Natural killer cell (primary cell): ENCODE measurements around the gene NTM. TPM values are rescaled to one million over a fixed set of nuclear protein-coding genes. Genes with fewer than 3 reads are reported as not detected.

Experiments
- ATAC-seq, 3 donors: fragments of 150-1000 bp in 2 of 3; fragments of 200-7000 bp in 1 of 3; cut with Tn5 transposase; 1 replicate in 1 of 3; 2 replicates in 2 of 3; pipeline ENCODE4 v1.10.0; 2021; ENCODE audit warnings: mild to moderate bottlenecking in 2 of 3, moderate library complexity in 2 of 3
- DNase-seq, 2 donors: peaks; one replicate each; pipeline versions ENCODE4 v3.0.0 to v3.0.0-alpha.2; 2013 to 2021; ENCODE audit warnings: mixed read lengths in 1 of 2
- H3K27ac ChIP-seq: one replicate; pipeline ENCODE4 v1.5.1; 2013; ENCODE audit warnings: mild to moderate bottlenecking, low read length
- H3K27me3 ChIP-seq: one replicate; pipeline ENCODE4 v1.6.1; 2013; ENCODE audit warnings: low read length; ENCODE audit not compliant: control insufficient read depth, insufficient read depth
- H3K36me3 ChIP-seq: one replicate; pipeline ENCODE4 v1.6.1; 2013; ENCODE audit warnings: low read length; ENCODE audit not compliant: control insufficient read depth, insufficient read depth
- H3K4me1 ChIP-seq: one replicate; pipeline ENCODE4 v1.6.1; 2013; ENCODE audit warnings: low read length; ENCODE audit not compliant: control insufficient read depth, insufficient read depth
- H3K4me3 ChIP-seq: one replicate; pipeline ENCODE4 v1.5.1; 2013; ENCODE audit warnings: low read length
- H3K9me3 ChIP-seq: one replicate; pipeline ENCODE4 v1.6.1; 2013; ENCODE audit warnings: low read length; ENCODE audit not compliant: control insufficient read depth, insufficient read depth
- H3K27ac Mint-ChIP-seq, 2 donors: one replicate each; pipeline ENCODE4 v1.8.0; 2022; ENCODE audit warnings: mild to moderate bottlenecking in 2 of 2, mixed read lengths in 2 of 2, moderate library complexity in 1 of 2
- H3K27me3 Mint-ChIP-seq, 2 donors: one replicate each; pipeline ENCODE4 v1.8.0; 2022; ENCODE audit warnings: low read depth in 2 of 2, mixed read lengths in 2 of 2
- H3K36me3 Mint-ChIP-seq: one replicate; pipeline ENCODE4 v1.8.0; 2022; ENCODE audit warnings: mixed read lengths
- H3K4me1 Mint-ChIP-seq, 2 donors: one replicate each; pipeline ENCODE4 v1.8.0; 2022; ENCODE audit warnings: mixed read lengths in 2 of 2
- H3K4me3 Mint-ChIP-seq: one replicate; pipeline ENCODE4 v1.8.0; 2022; ENCODE audit warnings: mild to moderate bottlenecking, moderate library complexity, mixed read lengths
- H3K9me3 Mint-ChIP-seq, 2 donors: one replicate each; pipeline ENCODE4 v1.8.0; 2022; ENCODE audit warnings: mixed read lengths in 2 of 2
- WGBS: methylation state at CpG from one replicate; pipeline ENCODE4 v1.1.7; 2013; ENCODE audit warnings: missing lambda C conversion rate; ENCODE audit not compliant: insufficient coverage; 5-methylcytosine and 5-hydroxymethylcytosine counted together
- intact Hi-C: fragments of 100-400 bp; cut with micrococcal nuclease; formaldehyde crosslinking; loops from one replicate; pipeline ENCODE4 v1.14.2; 2022
- total RNA-seq, 4 donors: library from RNA; stranded (reverse); fragments of 120-200 nt in 1 of 4; gene quantifications; one replicate each; pipeline versions ENCODE4 v1.2.3 to v1.2.4, GENCODE V29; 2013 to 2022
- TF ChIP-seq, protein P1 (sequence below): fragments of 200-600 bp; IDR thresholded peaks from one replicate; pipeline ENCODE4 v1.8.0; 2022; ENCODE audit warnings: antibody characterized with exemption

NTM gene
- total RNA-seq, 3 donors from 2014 or later (not counting 1 experiment from before 2014, with no cell fraction given) = not detected

DNA sequence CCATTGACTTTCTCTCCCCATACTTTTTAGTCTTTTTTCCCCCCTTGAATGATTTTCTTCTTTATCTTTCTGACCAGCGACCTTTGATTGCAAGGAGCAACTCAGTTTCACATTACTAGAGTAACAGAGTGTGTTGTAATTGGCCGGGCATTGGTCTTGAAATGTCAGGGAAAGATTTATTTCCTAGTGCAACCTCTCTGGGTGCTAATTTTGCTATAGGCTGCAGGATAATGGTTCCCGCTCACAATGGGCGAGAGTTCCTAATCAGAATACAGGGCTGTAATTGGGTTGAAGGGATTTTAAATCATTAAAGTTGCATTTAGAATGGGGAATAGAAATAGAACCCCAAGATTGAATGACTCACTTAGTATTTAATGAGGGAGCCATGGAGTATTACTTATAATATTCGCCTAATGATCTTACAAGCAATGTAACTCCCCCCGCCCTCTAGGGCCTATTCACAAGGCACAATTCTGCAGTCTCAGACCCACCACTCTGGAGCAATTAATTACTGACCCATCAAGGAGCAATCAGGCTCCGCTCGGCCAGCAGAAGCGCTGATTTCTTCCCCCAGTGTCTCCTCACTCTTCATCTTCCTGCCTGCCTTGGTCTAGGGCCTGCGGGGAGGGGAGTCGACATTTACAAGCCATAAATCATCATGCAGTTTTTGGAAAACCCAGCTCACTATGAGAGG is 725.9 kb downstream of the NTM start:
- Histone ChIP-seq H3K4me3 (no peak overlapping the region), H3K27me3 (no peaks in the 10 kb centered on the region), H3K4me1 (no peaks in the 10 kb centered on the region), H3K9me3 (peaks cover 10% of the 10 kb centered on the region), H3K27ac (no peak overlapping the region), H3K36me3 (no peaks in the 10 kb centered on the region)
- DNase-seq (no peak), ATAC-seq (no peak)
- Mint-ChIP-seq H3K4me1 (no peaks in the 10 kb centered on the region), H3K9me3 (peaks cover 7% of the 10 kb centered on the region in 2 donors), H3K36me3 (no peaks in the 10 kb centered on the region), H3K4me3 (no peak overlapping the region), H3K27ac (no peak overlapping the region), H3K27me3 (no peaks in the 10 kb centered on the region)
- intact Hi-C loops = no loop called here
- WGBS = 81% methylated on average over 11 of the region's 11 CpGs
- TF ChIP-seq, protein P1, sequence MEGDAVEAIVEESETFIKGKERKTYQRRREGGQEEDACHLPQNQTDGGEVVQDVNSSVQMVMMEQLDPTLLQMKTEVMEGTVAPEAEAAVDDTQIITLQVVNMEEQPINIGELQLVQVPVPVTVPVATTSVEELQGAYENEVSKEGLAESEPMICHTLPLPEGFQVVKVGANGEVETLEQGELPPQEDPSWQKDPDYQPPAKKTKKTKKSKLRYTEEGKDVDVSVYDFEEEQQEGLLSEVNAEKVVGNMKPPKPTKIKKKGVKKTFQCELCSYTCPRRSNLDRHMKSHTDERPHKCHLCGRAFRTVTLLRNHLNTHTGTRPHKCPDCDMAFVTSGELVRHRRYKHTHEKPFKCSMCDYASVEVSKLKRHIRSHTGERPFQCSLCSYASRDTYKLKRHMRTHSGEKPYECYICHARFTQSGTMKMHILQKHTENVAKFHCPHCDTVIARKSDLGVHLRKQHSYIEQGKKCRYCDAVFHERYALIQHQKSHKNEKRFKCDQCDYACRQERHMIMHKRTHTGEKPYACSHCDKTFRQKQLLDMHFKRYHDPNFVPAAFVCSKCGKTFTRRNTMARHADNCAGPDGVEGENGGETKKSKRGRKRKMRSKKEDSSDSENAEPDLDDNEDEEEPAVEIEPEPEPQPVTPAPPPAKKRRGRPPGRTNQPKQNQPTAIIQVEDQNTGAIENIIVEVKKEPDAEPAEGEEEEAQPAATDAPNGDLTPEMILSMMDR = no peak

DNA sequence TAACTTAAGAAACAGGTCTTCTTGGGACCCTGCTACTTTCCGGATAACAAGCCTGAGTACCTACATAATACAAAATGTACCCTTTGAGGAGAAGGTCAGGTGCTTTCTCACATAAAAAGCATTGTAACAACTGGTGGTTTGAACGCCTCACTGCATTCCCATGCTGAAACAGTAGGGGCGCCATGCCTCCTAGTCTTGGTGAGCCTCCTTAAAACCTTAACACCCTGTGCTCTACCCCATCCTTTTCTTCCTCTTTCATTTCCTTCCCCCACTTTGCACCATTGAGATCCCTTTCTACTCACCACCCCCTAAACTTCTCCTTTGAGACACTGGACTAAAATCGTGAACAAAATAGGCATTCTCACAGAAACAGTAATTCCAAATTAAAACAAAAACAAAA is 729.3 kb downstream of the NTM start:
- WGBS = 66% methylated on average over 4 of the region's 4 CpGs
- H3K27me3 Mint-ChIP-seq = no peaks in the 10 kb centered on the region
- no peaks in the 10 kb centered on the region for H3K4me1 Mint-ChIP-seq
- H3K4me3 ChIP-seq = no peak overlapping the region
- intact Hi-C loops = no loop called here
- no peak overlapping the region for H3K4me3 Mint-ChIP-seq
- DNase-seq (no peak), ATAC-seq (no peak)
- no peaks in the 10 kb centered on the region for H3K36me3 Mint-ChIP-seq
- TF ChIP-seq, protein P1 = no peak
- H3K27me3 ChIP-seq = no peaks in the 10 kb centered on the region
- peaks cover 10% of the 10 kb centered on the region for H3K9me3 ChIP-seq
- H3K27ac ChIP-seq = no peak overlapping the region
- no peaks in the 10 kb centered on the region for H3K36me3 ChIP-seq
- no peaks in the 10 kb centered on the region for H3K4me1 ChIP-seq
- H3K27ac Mint-ChIP-seq = no peak overlapping the region
- peaks cover 3 to 12% of the 10 kb centered on the region in 2 donors for H3K9me3 Mint-ChIP-seq

DNA sequence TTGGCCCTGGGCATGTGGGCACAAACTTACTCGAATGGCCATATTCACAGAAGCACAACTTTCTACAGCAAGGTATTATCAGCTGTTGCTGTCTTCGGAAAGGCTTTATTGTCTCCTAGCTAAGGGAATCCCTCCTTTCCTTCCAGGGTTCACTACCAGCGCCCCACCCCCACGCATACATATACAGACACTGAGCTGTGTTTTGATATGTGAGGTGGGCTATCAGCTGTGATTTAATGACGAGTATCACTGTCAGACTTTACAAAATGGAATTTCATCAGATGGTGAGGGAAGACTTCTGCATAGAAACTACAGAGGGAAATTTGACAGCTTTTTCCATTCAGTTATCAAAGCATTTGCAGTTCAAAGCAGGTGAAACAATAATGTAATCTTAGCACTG is 730.2 kb downstream of the NTM start:
- TF ChIP-seq, protein P1 = no peak
- Histone ChIP-seq H3K4me3 (no peak overlapping the region), H3K27ac (no peak overlapping the region), H3K36me3 (no peaks in the 10 kb centered on the region), H3K27me3 (no peaks in the 10 kb centered on the region), H3K4me1 (no peaks in the 10 kb centered on the region), H3K9me3 (peaks cover 9% of the 10 kb centered on the region)
- Mint-ChIP-seq H3K27me3 (no peaks in the 10 kb centered on the region), H3K4me3 (no peak overlapping the region), H3K27ac (no peak overlapping the region), H3K4me1 (no peaks in the 10 kb centered on the region), H3K36me3 (no peaks in the 10 kb centered on the region), H3K9me3 (peaks cover 3 to 14% of the 10 kb centered on the region in 2 donors)
- intact Hi-C loops = no loop called here
- 81% methylated on average over 3 of the region's 5 CpGs for WGBS
- ATAC-seq (no peak), DNase-seq (no peak)

DNA sequence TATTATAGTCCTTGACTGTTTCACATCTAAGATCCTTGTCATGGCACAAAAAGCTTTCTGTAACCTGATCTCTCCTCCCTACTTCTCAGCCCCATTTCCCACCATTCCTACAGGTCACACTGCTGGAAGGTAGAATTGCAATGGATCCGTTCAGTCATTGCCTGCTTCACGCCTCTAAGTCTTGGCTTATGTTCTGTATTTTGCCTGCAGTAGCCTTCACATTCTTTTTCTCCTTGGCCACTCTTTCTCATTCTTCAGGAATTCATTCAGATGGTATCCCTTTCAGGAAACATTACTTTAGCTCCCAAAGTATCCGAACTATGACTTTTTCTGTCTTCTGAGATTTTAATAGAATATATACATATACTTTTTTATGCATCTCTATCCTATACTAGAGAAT is 731.5 kb downstream of the NTM start:
- Histone ChIP-seq H3K27me3 (no peaks in the 10 kb centered on the region), H3K27ac (no peak overlapping the region), H3K4me3 (no peak overlapping the region), H3K4me1 (no peaks in the 10 kb centered on the region), H3K36me3 (no peaks in the 10 kb centered on the region), H3K9me3 (peaks cover 6% of the 10 kb centered on the region)
- Mint-ChIP-seq H3K36me3 (no peaks in the 10 kb centered on the region), H3K9me3 (peaks cover 3 to 12% of the 10 kb centered on the region in 2 donors), H3K4me1 (no peaks in the 10 kb centered on the region), H3K4me3 (no peak overlapping the region), H3K27ac (no peak overlapping the region), H3K27me3 (no peaks in the 10 kb centered on the region)
- no peak for ATAC-seq
- intact Hi-C loops = no loop called here
- TF ChIP-seq, protein P1 = no peak
- DNase-seq = no peak
- 98% methylated on average over 2 of the region's 3 CpGs for WGBS
